ENCODE data around the gene AFF3.

AFF3 gene

GRCh38 chr2:99763764-99764163, 378.6 kb downstream of the AFF3 start:
- Histone ChIP-seq H3K9ac (ENCODE audit: low read length) (no peak overlapping the region), H4K20me1 (ENCODE audit: insufficient read depth, low read length) (no peaks in the 10 kb centered on the region), H3F3A (ENCODE audit: insufficient read depth, low read length) (no peaks in the 10 kb centered on the region), H3K4me1 (ENCODE audit: insufficient read depth, low read length, severe bottlenecking) (no peaks in the 10 kb centered on the region), H3K9me3 (ENCODE audit: low read length) (no peaks in the 10 kb centered on the region), H3K27me3 (ENCODE audit: insufficient read depth, low read length) (no peaks in the 10 kb centered on the region), H3K36me3 (ENCODE audit: insufficient read depth, low read length) (peaks cover 34% of the 10 kb centered on the region; the same call in 1 of the 2 replicates), H3K79me2 (ENCODE audit: insufficient read depth, low read length) (no peaks in the 10 kb centered on the region), H3K4me2 (ENCODE audit: low read length) (no peak overlapping the region), H2AFZ (ENCODE audit: low read length) (no peak overlapping the region), H3K9me2 (ENCODE audit: low read depth, low read length) (no peaks in the 10 kb centered on the region), H3K4me3 (ENCODE audit: low read depth, low read length, poor library complexity, severe bottlenecking) (no peak overlapping the region), H3K27ac (ENCODE audit: low read depth, low read length, poor library complexity, severe bottlenecking) (no peak overlapping the region)
- TF ChIP-seq EZH2 (IDR thresholded peaks at IDR 0.05; ENCODE audit: borderline replicate concordance, low read length) = no peak
- TF ChIP-seq CTCF (IDR thresholded peaks at IDR 0.05; ENCODE audit: low read length) = no peak

- Histone ChIP-seq H3K79me2 (ENCODE audit: insufficient read depth, low read length) (no peaks in the 10 kb centered on the region), H3K4me1 (ENCODE audit: insufficient read depth, low read length, severe bottlenecking) (no peaks in the 10 kb centered on the region), H3K4me2 (ENCODE audit: low read length) (no peak overlapping the region), H3K9me3 (ENCODE audit: low read length) (no peaks in the 10 kb centered on the region), H3K9ac (ENCODE audit: low read length) (no peak overlapping the region), H3K36me3 (ENCODE audit: insufficient read depth, low read length) (peaks cover 31% of the 10 kb centered on the region; the same call in 1 of the 2 replicates), H4K20me1 (ENCODE audit: insufficient read depth, low read length) (no peaks in the 10 kb centered on the region), H3K27me3 (ENCODE audit: insufficient read depth, low read length) (no peaks in the 10 kb centered on the region), H3K9me2 (ENCODE audit: low read depth, low read length) (no peaks in the 10 kb centered on the region), H3K27ac (ENCODE audit: low read depth, low read length, poor library complexity, severe bottlenecking) (no peak overlapping the region), H3K4me3 (ENCODE audit: low read depth, low read length, poor library complexity, severe bottlenecking) (no peak overlapping the region), H3F3A (ENCODE audit: insufficient read depth, low read length) (no peaks in the 10 kb centered on the region), H2AFZ (ENCODE audit: low read length) (no peak overlapping the region)
- TF ChIP-seq EZH2 (IDR thresholded peaks at IDR 0.05; ENCODE audit: borderline replicate concordance, low read length) = no peak
- TF ChIP-seq CTCF (IDR thresholded peaks at IDR 0.05; ENCODE audit: low read length) = no peak
Observed at GRCh38 chr2:99762714-99763113, 379.7 kb downstream of the AFF3 start.

GRCh38 chr2:99757611-99758114, 384.7 kb downstream of the AFF3 start:
- Histone ChIP-seq H3K9me3 (ENCODE audit: low read length) (no peaks in the 10 kb centered on the region), H2AFZ (ENCODE audit: low read length) (no peak overlapping the region), H3K36me3 (ENCODE audit: insufficient read depth, low read length) (peaks cover 32% of the 10 kb centered on the region; the same call in 1 of the 2 replicates), H3F3A (ENCODE audit: insufficient read depth, low read length) (no peaks in the 10 kb centered on the region), H3K9ac (ENCODE audit: low read length) (no peak overlapping the region), H3K4me2 (ENCODE audit: low read length) (no peak overlapping the region), H3K79me2 (ENCODE audit: insufficient read depth, low read length) (no peaks in the 10 kb centered on the region), H3K27ac (ENCODE audit: low read depth, low read length, poor library complexity, severe bottlenecking) (no peak overlapping the region), H3K4me3 (ENCODE audit: low read depth, low read length, poor library complexity, severe bottlenecking) (no peak overlapping the region), H3K9me2 (ENCODE audit: low read depth, low read length) (no peaks in the 10 kb centered on the region), H3K4me1 (ENCODE audit: insufficient read depth, low read length, severe bottlenecking) (no peaks in the 10 kb centered on the region), H4K20me1 (ENCODE audit: insufficient read depth, low read length) (no peaks in the 10 kb centered on the region), H3K27me3 (ENCODE audit: insufficient read depth, low read length) (no peaks in the 10 kb centered on the region)
- no peak for TF ChIP-seq CTCF (IDR thresholded peaks at IDR 0.05; ENCODE audit: low read length)
- TF ChIP-seq EZH2 (IDR thresholded peaks at IDR 0.05; ENCODE audit: borderline replicate concordance, low read length) = no peak

All from OCI-LY1 (cell line).